Naive thymus-derived CD4-positive, alpha-beta T cell (primary cell): ENCODE measurements around the gene RUNX2. TPM values are rescaled to one million over a fixed set of nuclear protein-coding genes. Genes with fewer than 3 reads are reported as not detected.

ENCODE experiments used
- ATAC-seq: fragments of 150-1000 bp; cut with Tn5 transposase; 2 replicates; pipeline ENCODE4 v1.10.0; 2021; ENCODE audit warnings: mild to moderate bottlenecking, moderate library complexity
- CTCF ChIA-PET: fragments of 350-600 bp; sonication (Branson Sonifier 250); formaldehyde crosslinking; loops from one replicate; lab custom pipeline; 2021; ENCODE audit warnings: antibody characterized with exemption; lab: Charles Lee
- POLR2A ChIA-PET: fragments of 350-600 bp; sonication (Branson Sonifier 250); formaldehyde crosslinking; loops from one replicate; lab custom pipeline; 2021; ENCODE audit warnings: antibody characterized with exemption, inconsistent platforms; lab: Charles Lee
- DNase-seq, 9 donors: peaks; one replicate each; pipeline versions ENCODE4 v3.0.0 to v3.0.0-alpha.2; 2020 to 2022; ENCODE audit warnings: mixed read lengths in 1 of 9
- H3K27ac ChIP-seq: one replicate; pipeline ENCODE4 v1.7.0; 2013; ENCODE audit warnings: mild to moderate bottlenecking, low read depth, low read length, moderate library complexity
- H3K27me3 ChIP-seq, 2 donors: one replicate each; pipeline ENCODE4 v1.7.0; 2013; ENCODE audit warnings: low read length in 2 of 2, mild to moderate bottlenecking in 2 of 2, moderate library complexity in 2 of 2; ENCODE audit not compliant: control insufficient read depth in 2 of 2, insufficient read depth in 2 of 2
- H3K36me3 ChIP-seq, 3 experiments: 1 replicate in 2 of 3; 2 replicates in 1 of 3; pipeline ENCODE4 v1.7.0; 2013; ENCODE audit warnings: low read length in 3 of 3, mild to moderate bottlenecking in 3 of 3, moderate library complexity in 1 of 3; ENCODE audit not compliant: insufficient read depth in 3 of 3, control insufficient read depth in 2 of 3
- H3K4me1 ChIP-seq, 2 donors: one replicate each; pipeline ENCODE4 v1.7.0; 2013; ENCODE audit warnings: low read length in 2 of 2, mild to moderate bottlenecking in 2 of 2, moderate library complexity in 1 of 2; ENCODE audit not compliant: control insufficient read depth in 2 of 2, insufficient read depth in 2 of 2
- H3K4me3 ChIP-seq: 2 replicates; pipeline ENCODE4 v1.7.0; 2013; ENCODE audit warnings: mild to moderate bottlenecking, low read length
- H3K9me3 ChIP-seq, 3 experiments: 1 replicate in 2 of 3; 2 replicates in 1 of 3; pipeline ENCODE4 v1.7.0; 2013; ENCODE audit warnings: low read length in 3 of 3; ENCODE audit not compliant: control insufficient read depth in 2 of 3
- H3K27ac Mint-ChIP-seq, 9 donors: one replicate each; pipeline ENCODE4 v1.8.0; 2020 to 2022; ENCODE audit warnings: mixed read lengths in 9 of 9, mild to moderate bottlenecking in 8 of 9, moderate library complexity in 5 of 9, inconsistent platforms in 2 of 9
- H3K27me3 Mint-ChIP-seq, 5 donors: one replicate each; pipeline ENCODE4 v1.8.0; 2021 to 2022; ENCODE audit warnings: mixed read lengths in 5 of 5, mild to moderate bottlenecking in 1 of 5
- H3K36me3 Mint-ChIP-seq, 5 donors: one replicate each; pipeline ENCODE4 v1.8.0; 2020 to 2022; ENCODE audit warnings: mixed read lengths in 5 of 5, mild to moderate bottlenecking in 3 of 5, inconsistent platforms in 1 of 5
- H3K4me1 Mint-ChIP-seq, 7 donors: one replicate each; pipeline ENCODE4 v1.8.0; 2020 to 2022; ENCODE audit warnings: mixed read lengths in 7 of 7, mild to moderate bottlenecking in 3 of 7, inconsistent platforms in 1 of 7
- H3K4me3 Mint-ChIP-seq, 10 donors: one replicate each; pipeline ENCODE4 v1.8.0; 2020 to 2022; ENCODE audit warnings: mild to moderate bottlenecking in 10 of 10, mixed read lengths in 10 of 10, moderate library complexity in 6 of 10, inconsistent platforms in 2 of 10
- H3K9me3 Mint-ChIP-seq, 11 donors: one replicate each; pipeline ENCODE4 v1.8.0; 2020 to 2022; ENCODE audit warnings: mixed read lengths in 11 of 11, mild to moderate bottlenecking in 4 of 11, inconsistent platforms in 1 of 11, moderate library complexity in 1 of 11
- intact Hi-C, 2 donors: fragments of 100-400 bp; cut with micrococcal nuclease; formaldehyde crosslinking; loops; one replicate each; pipeline ENCODE4 v1.15.1; 2023
- polyA plus RNA-seq, 2 donors: library from polyadenylated mRNA; unstranded; fragments of 300-500 nt; fragmentation: Illumina TruSeq; gene quantifications; one replicate each; pipeline ENCODE4 v1.2.3, GENCODE V29; 2021
- total RNA-seq, 6 experiments: library from RNA in 5 of 6; stranded (reverse) in 5 of 6; gene quantifications; 1 replicate in 5 of 6; 2 replicates in 1 of 6; pipeline ENCODE4 v1.2.3 and lab custom pipeline; 2021 to 2026

The RUNX2 gene
- total and polyA plus RNA-seq, 7 experiments from 2014 or later: 2.3 to 17.9 (median 13.9) TPM

DNA sequence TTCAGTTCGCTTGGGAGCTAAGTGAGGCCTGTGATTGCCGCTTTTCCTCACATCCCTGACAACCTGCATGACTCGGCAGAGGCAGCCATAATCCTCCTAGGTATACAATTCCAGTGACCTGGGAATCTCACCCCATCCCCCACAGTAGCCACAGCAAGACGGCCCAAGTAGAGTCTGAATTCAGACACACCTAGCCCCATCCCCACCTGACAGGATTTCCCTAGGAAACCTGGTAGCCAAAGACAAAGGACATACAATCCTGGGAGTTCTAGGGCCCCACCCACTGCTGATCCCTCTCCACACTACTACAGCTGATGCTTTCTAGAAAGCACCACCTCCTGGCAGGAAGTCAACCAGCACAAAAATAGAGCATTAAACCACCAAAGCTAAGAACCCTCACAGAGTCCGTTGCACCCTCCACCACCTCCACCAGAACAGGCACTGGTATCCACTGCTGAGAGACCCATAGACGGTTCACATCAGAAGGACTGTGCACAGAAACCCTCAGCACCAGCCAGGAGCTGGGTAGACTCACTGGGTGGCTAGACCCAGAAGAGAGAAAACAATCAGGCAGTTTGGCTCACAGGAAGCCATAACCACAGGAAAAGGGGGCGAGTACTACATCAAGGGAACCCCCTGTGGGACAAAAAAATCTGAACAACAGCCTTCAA, 17.9 kb upstream of the RUNX2 start:
- CTCF ChIA-PET: interaction anchor here (1.1 to 1.8 kb wide), 4 partner anchors 9 to 405 kb away, joined by 3 to 7 read pairs (median 4); no protein-coding TSS in a partner anchor
- POLR2A ChIA-PET: interaction anchor here (0.6 to 2.6 kb wide), 10 partner anchors 8 to 1086 kb away, joined by 4 to 17 read pairs (median 6); partner anchors contain the start of genes RUNX2 and SUPT3H
- H3K9me3 Mint-ChIP-seq: peaks cover 3 to 57% (median 22%) of the 10 kb centered on the region in 11 donors
- intact Hi-C loops: loop anchor here (1.0 to 10.0 kb wide), 8 partner anchors 11 to 377 kb away; partner anchors contain the start of gene SUPT3H (in 1 of the 2)
- peaks cover 39 to 86% (median 78%) of the 10 kb centered on the region in 7 donors for H3K4me1 Mint-ChIP-seq
- DNase-seq (peak in 8 of 9 donors; percentile 24 to 71 (median 60)), ATAC-seq (peak; percentile 76)
- Histone ChIP-seq H3K27ac (peak overlapping the region; percentile 44), H3K27me3 (no peaks in the 10 kb centered on the region), H3K36me3 (no peaks in the 10 kb centered on the region), H3K4me1 (peaks cover 14 to 33% of the 10 kb centered on the region in 2 donors), H3K9me3 (no peaks in the 10 kb centered on the region), H3K4me3 (peak overlapping the region; percentile 32)
- H3K4me3 Mint-ChIP-seq: peak overlapping the region; percentile 63 to 84 (median 80)
- peaks cover 20 to 75% (median 23%) of the 10 kb centered on the region in 5 donors for H3K36me3 Mint-ChIP-seq
- no peaks in the 10 kb centered on the region for H3K27me3 Mint-ChIP-seq
- H3K27ac Mint-ChIP-seq: peak overlapping the region; percentile 85 to 95 (median 90)

DNA sequence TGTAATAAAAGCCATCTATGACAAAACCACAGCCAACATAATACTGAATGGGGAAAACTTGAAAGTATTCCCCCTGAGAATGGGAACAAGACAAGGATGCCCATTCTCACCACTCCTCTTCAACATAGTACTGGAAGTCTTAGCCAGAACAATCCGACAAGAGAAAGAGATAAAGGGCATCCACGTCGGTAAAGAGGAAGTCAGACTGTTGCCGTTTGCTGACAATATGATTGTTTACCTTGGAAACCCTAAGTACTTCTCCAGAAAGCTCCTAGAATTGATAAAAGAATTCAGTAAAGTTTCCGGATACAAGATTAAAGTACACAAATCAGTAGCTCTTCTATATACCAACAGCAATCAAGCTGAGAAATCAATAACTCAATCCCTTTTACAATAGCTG, 14.0 kb upstream of the RUNX2 start:
- H3K4me3 ChIP-seq: no peak overlapping the region
- H3K4me1 Mint-ChIP-seq: peaks cover 40 to 73% (median 60%) of the 10 kb centered on the region in 7 donors
- ChIA-PET POLR2A (no interaction called here), CTCF (no interaction called here)
- no peaks in the 10 kb centered on the region for H3K27me3 ChIP-seq
- H3K4me3 Mint-ChIP-seq: peak overlapping the region in 4 of 10 donors; percentile 35 to 79 (median 62)
- H3K27me3 Mint-ChIP-seq: no peaks in the 10 kb centered on the region
- intact Hi-C loops: loop anchor here (5.0 to 10.0 kb wide), 4 partner anchors 108 to 379 kb away; no protein-coding TSS in a partner anchor
- H3K4me1 ChIP-seq: peaks cover 14 to 33% of the 10 kb centered on the region in 2 donors
- peak overlapping the region in 2 of 9 donors; percentile 56 to 79 for H3K27ac Mint-ChIP-seq
- no peak overlapping the region for H3K27ac ChIP-seq
- ATAC-seq: no peak
- H3K9me3 Mint-ChIP-seq: peaks cover 4 to 39% (median 13%) of the 10 kb centered on the region in 11 donors
- no peak for DNase-seq
- no peaks in the 10 kb centered on the region for H3K36me3 ChIP-seq
- peaks cover 12 to 63% (median 22%) of the 10 kb centered on the region in 5 donors for H3K36me3 Mint-ChIP-seq
- H3K9me3 ChIP-seq: no peaks in the 10 kb centered on the region

DNA sequence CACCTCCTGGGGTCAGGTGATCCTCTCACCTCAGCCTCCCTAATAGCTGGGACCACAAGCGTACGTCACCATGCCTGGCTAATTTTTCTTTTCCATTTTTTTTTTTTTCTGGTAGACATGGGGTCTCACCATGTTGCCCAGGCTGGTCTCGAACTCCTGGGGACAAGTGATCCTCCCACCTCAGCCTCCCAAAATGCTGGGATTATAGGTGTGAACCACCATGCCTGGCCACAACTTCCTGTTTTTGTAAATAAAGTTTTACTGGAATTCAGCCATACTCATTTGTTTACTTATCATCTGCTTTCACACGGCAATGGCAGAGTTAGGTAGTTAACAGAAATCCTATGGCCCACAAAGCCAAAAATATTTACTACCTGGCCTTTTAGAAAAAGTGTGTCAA, 7.8 kb upstream of the RUNX2 start:
- Histone ChIP-seq H3K9me3 (no peaks in the 10 kb centered on the region), H3K27me3 (no peaks in the 10 kb centered on the region), H3K36me3 (no peaks in the 10 kb centered on the region), H3K4me3 (no peak overlapping the region), H3K27ac (no peak overlapping the region), H3K4me1 (peaks cover 6 to 20% of the 10 kb centered on the region in 2 donors)
- peaks cover 6 to 16% (median 8%) of the 10 kb centered on the region in 5 donors for H3K36me3 Mint-ChIP-seq
- H3K4me1 Mint-ChIP-seq: peaks cover 18 to 48% (median 31%) of the 10 kb centered on the region in 7 donors
- ATAC-seq: no peak
- H3K9me3 Mint-ChIP-seq: peaks cover 0 to 8% (median 1%) of the 10 kb centered on the region in 11 donors
- no peak for DNase-seq
- H3K27ac Mint-ChIP-seq: no peak overlapping the region
- intact Hi-C loops: loop anchor here in 1 of 2 donors (5.0 kb wide), 1 partner anchor 663 kb away; no protein-coding TSS in a partner anchor
- ChIA-PET POLR2A (interaction anchor here (0.7 kb wide), 1 partner anchor 170 kb away, joined by 3 read pairs; no protein-coding TSS in a partner anchor), CTCF (no interaction called here)
- H3K4me3 Mint-ChIP-seq: no peak overlapping the region
- no peaks in the 10 kb centered on the region for H3K27me3 Mint-ChIP-seq

DNA sequence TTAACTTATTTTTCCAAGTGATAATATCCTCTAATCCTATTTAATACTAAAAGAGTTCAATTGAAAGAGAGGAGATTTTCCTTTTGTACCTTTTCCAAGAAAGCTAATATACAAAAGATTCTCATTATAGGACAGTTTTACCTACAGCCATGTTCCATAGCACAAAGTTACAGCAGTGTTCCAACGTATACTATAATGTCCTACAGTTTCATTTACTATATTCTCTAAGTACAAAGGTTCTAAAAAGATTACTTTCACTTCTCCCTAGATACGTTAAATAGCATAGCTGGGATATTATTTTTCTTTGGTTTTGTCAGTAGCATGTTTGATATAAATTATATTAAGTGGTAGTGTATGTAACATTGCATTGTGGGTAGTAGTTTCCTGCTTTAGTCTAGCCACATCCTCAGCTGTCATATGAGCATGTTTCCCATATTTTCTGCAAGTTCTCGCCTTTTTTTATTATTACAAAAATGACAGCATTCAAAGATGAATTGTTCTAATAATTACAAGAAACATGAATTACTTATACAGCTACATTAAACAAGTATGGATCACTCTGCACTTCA, 4.4 kb upstream of the RUNX2 start:
- Mint-ChIP-seq H3K4me1 (peaks cover 31 to 66% (median 47%) of the 10 kb centered on the region in 7 donors), H3K27me3 (no peaks in the 10 kb centered on the region), H3K36me3 (peaks cover 0 to 2% (median 0%) of the 10 kb centered on the region in 5 donors), H3K9me3 (peaks cover 0 to 2% (median 0%) of the 10 kb centered on the region in 11 donors), H3K4me3 (peak overlapping the region; percentile 31 to 80 (median 73)), H3K27ac (peak overlapping the region in 8 of 9 donors; percentile 58 to 87 (median 72))
- Histone ChIP-seq H3K36me3 (no peaks in the 10 kb centered on the region), H3K4me1 (peaks cover 6 to 31% of the 10 kb centered on the region in 2 donors), H3K27ac (peak overlapping the region; percentile 31), H3K4me3 (no peak overlapping the region), H3K27me3 (no peaks in the 10 kb centered on the region), H3K9me3 (no peaks in the 10 kb centered on the region)
- ChIA-PET CTCF (interaction anchor here (0.5 to 1.6 kb wide), 4 partner anchors 10 to 391 kb away, joined by 3 to 7 read pairs (median 4); partner anchors contain the start of gene SUPT3H), POLR2A (interaction anchor here (0.9 to 1.7 kb wide), 4 partner anchors 14 to 54 kb away, joined by 3 to 11 read pairs (median 6); partner anchors contain the start of gene SUPT3H)
- DNase-seq (peak in 6 of 9 donors; percentile 27 to 47 (median 44)), ATAC-seq (peak; percentile 75)
- intact Hi-C loops: loop anchor here in 1 of 2 donors (1.0 to 5.0 kb wide), 4 partner anchors 9 to 666 kb away; no protein-coding TSS in a partner anchor

DNA sequence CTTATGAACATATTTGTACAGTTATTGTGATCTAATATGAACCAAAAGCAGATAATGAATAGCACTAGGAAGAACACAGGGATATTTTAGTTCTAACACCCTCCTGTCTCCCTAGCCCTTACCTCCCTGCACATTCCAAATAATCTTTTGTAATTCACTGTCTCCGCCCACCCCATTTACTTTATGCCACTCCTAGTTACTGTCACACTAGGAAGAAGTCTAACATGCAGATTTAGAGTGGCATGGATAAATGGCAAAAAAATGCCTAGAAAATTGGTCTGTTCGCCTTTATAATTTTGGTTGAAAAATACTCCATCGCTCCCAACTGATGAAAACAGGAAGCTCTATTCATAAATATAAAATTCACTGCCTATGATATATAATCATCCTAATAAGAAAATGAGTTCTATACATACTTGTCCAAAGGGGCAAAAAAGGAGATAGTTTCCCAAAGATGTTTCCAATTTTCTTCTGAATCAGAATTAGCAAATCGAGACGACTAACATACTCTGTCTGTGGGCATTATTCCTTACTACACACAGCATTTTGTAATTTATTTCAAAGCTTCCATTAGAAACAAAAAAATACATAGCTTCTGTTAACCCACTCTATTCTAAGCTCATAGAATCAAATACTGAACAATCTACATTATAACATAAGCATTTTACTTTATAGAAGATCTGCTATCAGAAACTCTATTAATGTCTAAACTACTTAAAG, 1.3 kb upstream of the RUNX2 start:
- H3K9me3 ChIP-seq: no peaks in the 10 kb centered on the region
- H3K27me3 ChIP-seq: no peaks in the 10 kb centered on the region
- H3K4me3 Mint-ChIP-seq: peak overlapping the region in 4 of 10 donors; percentile 75 to 87 (median 82)
- no peak for ATAC-seq
- no peak for DNase-seq
- CTCF ChIA-PET: interaction anchor here (0.6 to 1.0 kb wide), 2 partner anchors 13 to 92 kb away, joined by 3 read pairs; no protein-coding TSS in a partner anchor
- peak overlapping the region in 7 of 9 donors; percentile 3 to 89 (median 65) for H3K27ac Mint-ChIP-seq
- H3K9me3 Mint-ChIP-seq: peaks cover 0 to 2% (median 0%) of the 10 kb centered on the region in 11 donors
- no peak overlapping the region for H3K27ac ChIP-seq
- peaks cover 28 to 87% (median 66%) of the 10 kb centered on the region in 7 donors for H3K4me1 Mint-ChIP-seq
- POLR2A ChIA-PET: interaction anchor here (1.0 to 2.6 kb wide), 5 partner anchors 13 to 171 kb away, joined by 3 to 12 read pairs (median 6); partner anchors contain the start of gene SUPT3H
- H3K4me3 ChIP-seq: no peak overlapping the region
- intact Hi-C loops: no loop called here
- H3K4me1 ChIP-seq: peaks cover 6 to 34% of the 10 kb centered on the region in 2 donors
- peaks cover 0 to 3% (median 0%) of the 10 kb centered on the region in 5 donors for H3K36me3 Mint-ChIP-seq
- no peaks in the 10 kb centered on the region for H3K36me3 ChIP-seq
- no peaks in the 10 kb centered on the region for H3K27me3 Mint-ChIP-seq
